GM12865 (cell line): ENCODE results near the gene OLFML1.

Source experiments
- DNase-seq: peaks from one replicate; pipeline ENCODE4 v3.0.0; 2010; ENCODE audit warnings: low read depth
- H3K4me3 ChIP-seq: 2 replicates; pipeline ENCODE4 v1.5.1; 2011; ENCODE audit warnings: mild to moderate bottlenecking, low read depth, low read length, control low read depth
- TF ChIP-seq, protein P1 (sequence below): IDR thresholded peaks from 2 replicates; pipeline ENCODE4 v1.5.1; 2011; ENCODE audit warnings: low read length, control low read depth, low read depth, inconsistent platforms; ENCODE audit not compliant: insufficient read depth; ENCODE audit errors: missing control alignments

OLFML1 gene

GRCh38 chr11:7501894-7502293, 16.6 kb downstream of the OLFML1 start:
- TF ChIP-seq, protein P1, sequence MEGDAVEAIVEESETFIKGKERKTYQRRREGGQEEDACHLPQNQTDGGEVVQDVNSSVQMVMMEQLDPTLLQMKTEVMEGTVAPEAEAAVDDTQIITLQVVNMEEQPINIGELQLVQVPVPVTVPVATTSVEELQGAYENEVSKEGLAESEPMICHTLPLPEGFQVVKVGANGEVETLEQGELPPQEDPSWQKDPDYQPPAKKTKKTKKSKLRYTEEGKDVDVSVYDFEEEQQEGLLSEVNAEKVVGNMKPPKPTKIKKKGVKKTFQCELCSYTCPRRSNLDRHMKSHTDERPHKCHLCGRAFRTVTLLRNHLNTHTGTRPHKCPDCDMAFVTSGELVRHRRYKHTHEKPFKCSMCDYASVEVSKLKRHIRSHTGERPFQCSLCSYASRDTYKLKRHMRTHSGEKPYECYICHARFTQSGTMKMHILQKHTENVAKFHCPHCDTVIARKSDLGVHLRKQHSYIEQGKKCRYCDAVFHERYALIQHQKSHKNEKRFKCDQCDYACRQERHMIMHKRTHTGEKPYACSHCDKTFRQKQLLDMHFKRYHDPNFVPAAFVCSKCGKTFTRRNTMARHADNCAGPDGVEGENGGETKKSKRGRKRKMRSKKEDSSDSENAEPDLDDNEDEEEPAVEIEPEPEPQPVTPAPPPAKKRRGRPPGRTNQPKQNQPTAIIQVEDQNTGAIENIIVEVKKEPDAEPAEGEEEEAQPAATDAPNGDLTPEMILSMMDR, result no peak
- no peak overlapping the region for H3K4me3 ChIP-seq
- DNase-seq, result peak; percentile 11

DNA sequence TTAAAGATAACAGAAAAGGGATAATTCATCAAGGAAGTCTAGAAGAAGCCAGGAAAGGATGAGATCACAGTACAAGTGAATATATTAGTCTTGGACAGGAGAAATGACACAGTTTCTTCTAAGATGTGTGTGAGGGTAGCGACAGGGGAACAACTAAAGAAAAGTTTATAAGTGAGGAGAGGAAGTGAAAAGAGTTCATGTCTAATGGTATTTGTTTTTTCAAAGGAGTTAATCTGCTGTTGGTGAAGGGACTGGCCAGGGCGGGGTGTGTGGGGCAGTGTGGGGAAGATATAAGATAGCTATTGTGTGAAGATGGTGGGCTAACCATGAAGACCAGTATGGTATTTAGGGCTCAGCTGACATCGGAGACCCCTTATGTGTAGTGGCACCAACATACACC, 20.9 kb downstream of the OLFML1 start:
- no peak for DNase-seq
- H3K4me3 ChIP-seq, result no peak overlapping the region
- TF ChIP-seq, protein P1, result no peak

GRCh38 chr11:7508087-7508486, 22.8 kb downstream of the OLFML1 start:
- DNase-seq, result no peak
- TF ChIP-seq, protein P1, result no peak
- H3K4me3 ChIP-seq, result no peak overlapping the region

- no peak for DNase-seq
- no peak overlapping the region for H3K4me3 ChIP-seq
- TF ChIP-seq, protein P1, result no peak
Measured at GRCh38 chr11:7509966-7510365, 24.7 kb downstream of the OLFML1 start.

DNA sequence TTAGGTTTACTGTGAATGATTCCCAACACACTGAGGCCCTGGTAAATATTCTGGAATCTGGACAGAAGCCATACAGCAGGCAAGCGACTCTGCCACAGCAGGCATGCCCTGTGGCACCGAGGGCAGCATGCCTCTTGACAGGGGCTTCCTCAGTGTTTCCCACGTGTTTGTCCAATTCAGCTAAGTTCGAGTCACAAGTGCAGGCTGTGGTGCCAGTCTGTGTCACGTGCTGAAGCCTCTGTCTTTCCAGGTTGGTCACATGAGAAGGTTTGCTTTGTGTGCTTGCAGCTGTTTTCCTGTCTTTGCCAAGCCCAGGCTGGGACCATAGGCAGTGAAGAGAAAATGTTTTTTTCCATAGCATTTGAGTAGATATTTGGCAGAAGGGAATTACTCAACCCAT, 26.1 kb downstream of the OLFML1 start:
- DNase-seq, result no peak
- TF ChIP-seq, protein P1, result no peak
- no peak overlapping the region for H3K4me3 ChIP-seq

GRCh38 chr11:7512525-7513233, 27.4 kb downstream of the OLFML1 start:
- H3K4me3 ChIP-seq, result peak overlapping the region; percentile 97
- peak; percentile 92 for DNase-seq
- TF ChIP-seq, protein P1, result peak; percentile 12
